ENCODE measurements around the gene DUSP3. TPM values are rescaled to one million over a fixed set of nuclear protein-coding genes. Genes with fewer than 3 reads are reported as not detected.
A peak's percentile ranks its signal among the peaks of the same experiment; 100 is the strongest.

Gene DUSP3
- total and polyA plus RNA-seq, 7 donors, result 90.1 to 253 (median 208) TPM

DNA sequence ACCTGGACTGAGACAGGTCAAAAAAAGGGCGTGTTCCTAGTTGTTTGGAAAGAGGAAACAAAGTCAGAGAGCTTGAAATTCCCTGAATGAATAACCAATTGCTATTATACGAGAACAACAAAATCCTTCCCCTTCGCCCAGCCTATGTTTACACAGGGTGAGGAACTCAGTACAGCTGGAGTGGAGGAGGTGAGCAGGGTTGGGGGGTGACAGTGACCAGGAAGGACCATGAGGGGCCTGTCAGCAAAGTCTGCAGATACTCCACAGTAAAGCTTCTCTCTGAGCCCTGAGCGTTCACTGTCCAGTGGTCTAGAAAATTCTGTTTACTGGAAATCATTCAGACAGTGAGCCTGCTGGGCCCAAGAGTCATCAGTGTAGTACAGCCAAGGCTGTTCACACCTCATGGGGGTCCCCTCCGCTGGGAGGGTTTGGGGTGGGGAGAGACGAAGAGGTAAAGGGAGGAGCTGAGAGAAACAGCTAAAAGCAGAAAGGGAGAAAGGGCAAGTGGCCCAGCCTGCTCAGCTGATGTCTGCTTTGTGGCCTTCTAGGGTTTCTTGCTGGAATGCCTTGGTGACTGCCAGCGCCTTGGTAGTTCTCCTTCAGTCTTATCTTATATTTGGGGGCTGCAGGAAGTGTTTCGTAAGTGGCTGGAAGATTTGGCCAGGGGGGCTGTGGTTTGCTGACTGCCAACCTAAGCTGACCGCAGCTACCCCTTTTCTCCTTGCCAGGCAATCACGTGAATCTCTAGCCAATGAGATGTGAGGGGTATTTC is 5.7 kb downstream of the DUSP3 start:
- 38 to 63% (median 45%) methylated on average over 9 to 10 of the region's 10 CpGs for WGBS, 3 donors
- Histone ChIP-seq H3K4me1 (peaks cover 74% of the 10 kb centered on the region), H3K36me3 (ENCODE audit: insufficient read depth in 1 of 2, low read depth in 1 of 2) (peaks cover 7 to 62% of the 10 kb centered on the region in 2 donors), H3K9me3 (no peaks in the 10 kb centered on the region), H3K4me3 (peak overlapping the region; percentile 16), H3K27me3 (ENCODE audit: insufficient read depth in 3 of 3, low read length in 2 of 3) (no peaks in the 10 kb centered on the region), H3K27ac (peak overlapping the region; percentile 100)
- DNase-seq, result peak in 1 of 2 donors; percentile 69
- intact Hi-C loops (cut with DNase I), result no loop called here
- ATAC-seq, result peak; percentile 15 to 62 (median 36)
- TF ChIP-seq, protein P1, sequence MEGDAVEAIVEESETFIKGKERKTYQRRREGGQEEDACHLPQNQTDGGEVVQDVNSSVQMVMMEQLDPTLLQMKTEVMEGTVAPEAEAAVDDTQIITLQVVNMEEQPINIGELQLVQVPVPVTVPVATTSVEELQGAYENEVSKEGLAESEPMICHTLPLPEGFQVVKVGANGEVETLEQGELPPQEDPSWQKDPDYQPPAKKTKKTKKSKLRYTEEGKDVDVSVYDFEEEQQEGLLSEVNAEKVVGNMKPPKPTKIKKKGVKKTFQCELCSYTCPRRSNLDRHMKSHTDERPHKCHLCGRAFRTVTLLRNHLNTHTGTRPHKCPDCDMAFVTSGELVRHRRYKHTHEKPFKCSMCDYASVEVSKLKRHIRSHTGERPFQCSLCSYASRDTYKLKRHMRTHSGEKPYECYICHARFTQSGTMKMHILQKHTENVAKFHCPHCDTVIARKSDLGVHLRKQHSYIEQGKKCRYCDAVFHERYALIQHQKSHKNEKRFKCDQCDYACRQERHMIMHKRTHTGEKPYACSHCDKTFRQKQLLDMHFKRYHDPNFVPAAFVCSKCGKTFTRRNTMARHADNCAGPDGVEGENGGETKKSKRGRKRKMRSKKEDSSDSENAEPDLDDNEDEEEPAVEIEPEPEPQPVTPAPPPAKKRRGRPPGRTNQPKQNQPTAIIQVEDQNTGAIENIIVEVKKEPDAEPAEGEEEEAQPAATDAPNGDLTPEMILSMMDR (IDR thresholded peaks at IDR 0.05), result no peak

DNA sequence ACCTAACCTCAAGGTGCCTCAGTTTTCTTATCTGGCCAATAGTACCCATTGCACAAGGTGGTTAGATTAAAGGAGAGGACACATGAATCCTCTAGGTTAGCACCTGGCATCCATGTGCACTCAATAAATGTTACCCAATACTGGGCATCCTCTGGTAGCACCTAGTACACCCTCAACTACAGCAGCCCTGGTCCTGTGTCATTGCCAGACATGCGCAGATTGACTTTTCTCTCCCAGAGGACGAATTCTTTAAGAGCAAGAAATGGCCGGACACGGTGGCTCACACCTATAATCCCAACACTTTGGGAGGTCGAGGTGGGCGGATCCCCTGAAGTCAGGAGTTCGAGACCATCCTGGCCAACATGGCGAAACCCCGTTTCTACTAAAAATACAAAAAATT is 7.3 kb downstream of the DUSP3 start:
- H3K27me3 ChIP-seq (ENCODE audit: insufficient read depth in 3 of 3, low read length in 2 of 3), result no peaks in the 10 kb centered on the region
- no peak for ATAC-seq
- 78 to 91% (median 81%) methylated on average over 9 of the region's 9 CpGs for WGBS, 3 donors
- peaks cover 75% of the 10 kb centered on the region for H3K4me1 ChIP-seq
- intact Hi-C loops (cut with DNase I), result no loop called here
- no peak overlapping the region for H3K4me3 ChIP-seq
- H3K27ac ChIP-seq, result peak overlapping the region; percentile 55
- H3K36me3 ChIP-seq (ENCODE audit: insufficient read depth in 1 of 2, low read depth in 1 of 2), result peaks cover 11 to 76% of the 10 kb centered on the region in 2 donors
- no peaks in the 10 kb centered on the region for H3K9me3 ChIP-seq
- no peak for DNase-seq
- TF ChIP-seq, protein P1 (IDR thresholded peaks at IDR 0.05), result no peak

DNA sequence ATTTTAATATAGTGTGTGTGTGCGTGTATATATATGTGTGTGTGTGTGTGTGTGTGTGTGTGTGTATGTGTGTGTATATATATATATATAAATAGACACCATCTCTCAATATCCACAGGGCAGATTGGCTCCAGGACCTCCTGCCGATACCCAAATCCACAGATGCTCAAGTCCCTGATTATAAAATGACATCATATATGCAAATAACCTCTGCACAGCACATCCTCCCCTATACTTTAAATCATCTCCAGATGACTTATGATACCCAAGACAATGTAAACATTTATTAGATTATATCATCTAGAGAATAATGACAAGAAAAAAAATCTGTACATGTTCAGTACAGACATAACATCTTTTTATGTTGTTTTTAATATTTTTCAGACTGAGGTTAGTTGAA is 7.8 kb downstream of the DUSP3 start:
- 64 to 86% (median 75%) methylated on average over 2 of the region's 2 CpGs for WGBS, 3 donors
- peaks cover 11 to 80% of the 10 kb centered on the region in 2 donors for H3K36me3 ChIP-seq (ENCODE audit: insufficient read depth in 1 of 2, low read depth in 1 of 2)
- no peak overlapping the region for H3K4me3 ChIP-seq
- no peaks in the 10 kb centered on the region for H3K27me3 ChIP-seq (ENCODE audit: insufficient read depth in 3 of 3, low read length in 2 of 3)
- TF ChIP-seq, protein P1 (IDR thresholded peaks at IDR 0.05), result no peak
- H3K4me1 ChIP-seq, result peaks cover 71% of the 10 kb centered on the region
- ATAC-seq, result no peak
- intact Hi-C loops (cut with DNase I), result no loop called here
- no peak overlapping the region for H3K27ac ChIP-seq
- H3K9me3 ChIP-seq, result no peaks in the 10 kb centered on the region
- no peak for DNase-seq

DNA sequence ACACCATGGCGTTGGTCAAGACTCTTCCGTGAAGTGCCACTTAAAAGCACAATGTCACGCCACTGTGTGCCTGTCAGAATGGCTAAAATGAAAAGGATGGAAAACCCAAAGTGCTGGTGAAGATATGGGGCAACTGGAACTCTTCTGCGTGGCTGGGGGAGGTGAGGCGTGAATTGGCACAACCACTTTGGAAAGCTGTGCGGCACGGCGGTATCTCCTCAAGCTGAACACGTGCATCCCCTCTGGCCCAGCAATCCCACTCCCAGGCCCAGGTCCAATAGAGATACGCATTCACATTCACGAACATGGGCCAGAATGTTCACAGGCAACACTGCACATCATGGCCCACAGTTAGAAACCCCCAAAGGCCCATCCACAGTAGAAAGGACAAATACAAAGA is 8.9 kb downstream of the DUSP3 start:
- Histone ChIP-seq H3K4me1 (peaks cover 60% of the 10 kb centered on the region), H3K36me3 (ENCODE audit: insufficient read depth in 1 of 2, low read depth in 1 of 2) (peaks cover 11 to 91% of the 10 kb centered on the region in 2 donors), H3K27me3 (ENCODE audit: insufficient read depth in 3 of 3, low read length in 2 of 3) (no peaks in the 10 kb centered on the region), H3K9me3 (no peaks in the 10 kb centered on the region), H3K27ac (no peak overlapping the region), H3K4me3 (no peak overlapping the region)
- DNase-seq, result no peak
- ATAC-seq, result no peak
- TF ChIP-seq, protein P1 (IDR thresholded peaks at IDR 0.05), result no peak
- intact Hi-C loops (cut with DNase I), result no loop called here
- 79 to 96% (median 81%) methylated on average over 11 of the region's 11 CpGs for WGBS, 3 donors
